ENCODE measurements around the gene ATP6V0A1.
"Not testable (repeated sequence)": the region's sequence is repeated elsewhere in the genome, so short reads cannot be mapped to it uniquely, and the experiment has no call there.

Gene ATP6V0A1

GRCh38 chr17:42541041-42541833 lies 82.6 kb downstream of the ATP6V0A1 start:
- no peaks in the 10 kb centered on the region for H3K27me3 ChIP-seq
- TF ChIP-seq CTCF (IDR thresholded peaks at IDR 0.05): no peak
- no peak for DNase-seq
- H3K9me3 ChIP-seq: no peaks in the 10 kb centered on the region
- H3K4me3 ChIP-seq: no peak overlapping the region
- intact Hi-C loops (cut with DNase I; ENCODE audit: low total_unique reads): no loop called here
- peaks cover 6 to 15% (median 10%) of the 10 kb centered on the region in 4 donors for H3K4me1 ChIP-seq
- peaks cover 34 to 73% (median 50%) of the 10 kb centered on the region in 3 donors for H3K36me3 ChIP-seq
- H3K27ac ChIP-seq: no peak overlapping the region

- intact Hi-C loops (cut with DNase I; ENCODE audit: low total_unique reads): no loop called here
- Histone ChIP-seq H3K4me1 (peaks cover 0 to 8% (median 0%) of the 10 kb centered on the region in 4 donors), H3K36me3 (peaks cover 29 to 74% (median 48%) of the 10 kb centered on the region in 3 donors), H3K9me3 (no peaks in the 10 kb centered on the region), H3K4me3 (no peak overlapping the region), H3K27ac (no peak overlapping the region), H3K27me3 (no peaks in the 10 kb centered on the region)
- no peak for TF ChIP-seq CTCF (IDR thresholded peaks at IDR 0.05)
- DNase-seq: no peak
These were observed 84.8 kb downstream of the ATP6V0A1 start for GRCh38 chr17:42543190-42544079.

- Histone ChIP-seq H3K36me3 (peaks cover 17 to 60% (median 34%) of the 10 kb centered on the region in 3 donors), H3K27me3 (no peaks in the 10 kb centered on the region), H3K27ac (no peak overlapping the region), H3K4me1 (peaks cover 0 to 13% (median 0%) of the 10 kb centered on the region in 4 donors), H3K4me3 (no peak overlapping the region), H3K9me3 (no peaks in the 10 kb centered on the region)
- no peak for DNase-seq
- TF ChIP-seq CTCF (IDR thresholded peaks at IDR 0.05): no peak
- intact Hi-C loops (cut with DNase I; ENCODE audit: low total_unique reads): no loop called here
These were observed 86.2 kb downstream of the ATP6V0A1 start for GRCh38 chr17:42544874-42545283.

- H3K27ac ChIP-seq; intact Hi-C loops (cut with DNase I; ENCODE audit: low total_unique reads): not testable (repeated sequence)
These were observed 87.3 kb downstream of the ATP6V0A1 start for GRCh38 chr17:42545755-42546505.

GRCh38 chr17:42547001-42547461 lies 88.4 kb downstream of the ATP6V0A1 start:
- no peak for TF ChIP-seq CTCF (IDR thresholded peaks at IDR 0.05)
- intact Hi-C loops (cut with DNase I; ENCODE audit: low total_unique reads): no loop called here
- Histone ChIP-seq H3K27me3 (no peaks in the 10 kb centered on the region), H3K4me1 (peaks cover 0 to 13% (median 0%) of the 10 kb centered on the region in 4 donors), H3K9me3 (no peaks in the 10 kb centered on the region), H3K27ac (no peak overlapping the region), H3K4me3 (no peak overlapping the region), H3K36me3 (peaks cover 13 to 40% (median 23%) of the 10 kb centered on the region in 3 donors)
- no peak for DNase-seq

More at GRCh38 chr17:42545755-42546505, 87.3 kb downstream of the ATP6V0A1 start:
- H3K36me3 ChIP-seq: peaks cover 17 to 51% (median 32%) of the 10 kb centered on the region in 3 donors
- peaks cover 0 to 13% (median 0%) of the 10 kb centered on the region in 4 donors for H3K4me1 ChIP-seq
- H3K9me3 ChIP-seq, H3K4me3 ChIP-seq, H3K27me3 ChIP-seq, DNase-seq: not testable (repeated sequence)

All from tibial artery (tissue), 4 donors.